CD4-positive, alpha-beta memory T cell (primary cell): ENCODE measurements around the gene NEAT1. TPM values are rescaled to one million over a fixed set of nuclear protein-coding genes. Genes with fewer than 3 reads are reported as not detected.

Source experiments
- CTCF ChIA-PET: fragments of 350-600 bp; sonication (Branson Sonifier 250); formaldehyde crosslinking; loops from one replicate; lab custom pipeline; 2021; ENCODE audit warnings: inconsistent platforms; ENCODE audit not compliant: partially characterized antibody; lab: Charles Lee
- POLR2A ChIA-PET: fragments of 350-600 bp; sonication (Branson Sonifier 250); formaldehyde crosslinking; loops from one replicate; lab custom pipeline; 2021; ENCODE audit not compliant: partially characterized antibody; lab: Charles Lee
- DNase-seq, 5 donors: peaks; one replicate each; pipeline versions ENCODE4 v3.0.0 to v3.0.0-alpha.2; 2020 to 2022; ENCODE audit warnings: mixed read lengths in 1 of 5
- H3K27ac ChIP-seq: one replicate; pipeline ENCODE4 v1.7.0; 2013; ENCODE audit warnings: low read depth, low read length
- H3K27me3 ChIP-seq: 2 replicates; pipeline ENCODE4 v1.7.0; 2013; ENCODE audit warnings: mild to moderate bottlenecking, low read length, moderate library complexity; ENCODE audit not compliant: insufficient read depth
- H3K36me3 ChIP-seq: 2 replicates; pipeline ENCODE4 v1.7.0; 2013; ENCODE audit warnings: mild to moderate bottlenecking, low read length, moderate library complexity; ENCODE audit not compliant: insufficient read depth
- H3K4me1 ChIP-seq: 2 replicates; pipeline ENCODE4 v1.7.0; 2013; ENCODE audit warnings: mild to moderate bottlenecking, low read length, moderate library complexity; ENCODE audit not compliant: insufficient read depth
- H3K4me3 ChIP-seq, 2 donors: one replicate each; pipeline ENCODE4 v1.7.0; 2013; ENCODE audit warnings: low read length in 2 of 2, mild to moderate bottlenecking in 1 of 2
- H3K9me3 ChIP-seq, 2 donors: one replicate each; pipeline ENCODE4 v1.7.0; 2013; ENCODE audit warnings: low read length in 2 of 2, control low read depth in 1 of 2; ENCODE audit not compliant: control insufficient read depth in 1 of 2
- H3K27ac Mint-ChIP-seq, 7 donors: one replicate each; pipeline ENCODE4 v1.8.0; 2020 to 2021; ENCODE audit warnings: mixed read lengths in 7 of 7, mild to moderate bottlenecking in 6 of 7, inconsistent platforms in 3 of 7, moderate library complexity in 3 of 7
- H3K27me3 Mint-ChIP-seq, 2 donors: one replicate each; pipeline ENCODE4 v1.8.0; 2020 to 2021; ENCODE audit warnings: mixed read lengths in 2 of 2
- H3K36me3 Mint-ChIP-seq, 2 donors: one replicate each; pipeline ENCODE4 v1.8.0; 2020 to 2021; ENCODE audit warnings: mixed read lengths in 2 of 2, inconsistent platforms in 1 of 2, mild to moderate bottlenecking in 1 of 2
- H3K4me1 Mint-ChIP-seq, 4 donors: one replicate each; pipeline ENCODE4 v1.8.0; 2020 to 2021; ENCODE audit warnings: mixed read lengths in 4 of 4, mild to moderate bottlenecking in 1 of 4
- H3K4me3 Mint-ChIP-seq, 8 donors: one replicate each; pipeline ENCODE4 v1.8.0; 2020 to 2021; ENCODE audit warnings: mixed read lengths in 8 of 8, mild to moderate bottlenecking in 7 of 8, moderate library complexity in 6 of 8, inconsistent platforms in 3 of 8
- H3K9me3 Mint-ChIP-seq, 8 donors: one replicate each; pipeline ENCODE4 v1.8.0; 2020 to 2021; ENCODE audit warnings: mixed read lengths in 8 of 8, mild to moderate bottlenecking in 5 of 8, inconsistent platforms in 3 of 8, moderate library complexity in 1 of 8
- intact Hi-C: fragments of 100-400 bp; cut with micrococcal nuclease; formaldehyde crosslinking; loops from one replicate; pipeline ENCODE4 v1.15.1; 2023
- polyA plus RNA-seq, 2 donors: library from polyadenylated mRNA; unstranded; fragments of 300-500 nt; fragmentation: Illumina TruSeq; gene quantifications; one replicate each; pipeline ENCODE4 v1.2.3, GENCODE V29; 2021
- total RNA-seq, 2 experiments: library from RNA; stranded (reverse); gene quantifications; one replicate each; pipeline ENCODE4 v1.2.3, GENCODE V29; 2021

NEAT1 gene
- total and polyA plus RNA-seq, 4 experiments from 2014 or later, result 2.3 to 687 (median 344) TPM

DNA sequence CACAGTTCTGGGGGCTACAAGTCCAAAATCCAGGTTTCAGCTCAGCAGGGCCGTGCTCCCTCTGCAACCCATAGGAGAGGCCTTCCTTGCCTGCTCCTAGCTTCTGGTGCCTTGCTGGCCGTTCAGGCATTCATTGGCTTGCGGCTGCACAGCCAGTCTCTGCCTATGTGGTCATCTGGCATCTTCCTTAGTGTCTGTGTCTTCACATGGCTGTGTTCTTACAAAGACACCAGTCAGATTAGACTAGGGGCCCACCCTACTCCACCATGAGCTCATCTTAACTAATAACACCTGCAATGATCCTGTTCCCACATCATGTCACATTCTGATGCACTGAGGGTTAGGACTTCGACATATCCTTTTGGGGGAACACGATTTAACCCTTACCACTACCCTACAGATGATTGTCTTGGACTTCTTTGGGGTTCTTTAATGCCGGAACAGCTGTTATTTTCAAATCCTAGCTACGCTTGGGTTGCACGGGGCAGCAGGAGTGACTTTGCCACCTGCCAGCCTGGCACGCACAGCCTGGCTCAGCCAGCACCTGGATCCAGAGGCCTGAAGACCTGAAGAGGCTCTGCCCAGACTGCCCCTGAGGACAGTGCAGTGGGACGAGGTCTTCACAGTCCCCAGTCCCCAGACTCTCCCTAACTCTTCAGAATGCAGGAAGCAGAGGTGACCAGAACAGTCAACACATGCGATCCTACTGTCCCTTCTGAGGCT, 7.7 kb upstream of the NEAT1 start:
- no peak overlapping the region for H3K4me3 ChIP-seq
- Mint-ChIP-seq H3K9me3 (peaks cover 0 to 1% (median 0%) of the 10 kb centered on the region in 8 donors), H3K27ac (peak overlapping the region in 3 of 7 donors; percentile 16 to 76 (median 23)), H3K27me3 (no peaks in the 10 kb centered on the region), H3K36me3 (peaks cover 0 to 21% of the 10 kb centered on the region in 2 donors), H3K4me1 (peaks cover 23 to 45% (median 31%) of the 10 kb centered on the region in 4 donors), H3K4me3 (peak overlapping the region in 2 of 8 donors; percentile 24 to 67)
- H3K36me3 ChIP-seq, result peaks cover 10% of the 10 kb centered on the region
- POLR2A ChIA-PET, result interaction anchor here (1.2 to 22.2 kb wide), 13 partner anchors 12 to 142 kb away, joined by 3 to 3839 read pairs (median 18); partner anchors contain the start of genes FRMD8, MALAT1, NEAT1 and SCYL1
- DNase-seq, result no peak
- H3K27me3 ChIP-seq, result no peaks in the 10 kb centered on the region
- no peak overlapping the region for H3K27ac ChIP-seq
- CTCF ChIA-PET, result interaction anchor here (1.0 to 12.6 kb wide), 20 partner anchors 8 to 121 kb away, joined by 3 to 192 read pairs (median 10); partner anchors contain the start of genes FRMD8 and MALAT1
- H3K9me3 ChIP-seq, result no peaks in the 10 kb centered on the region
- intact Hi-C loops, result loop anchor here (5.0 kb wide), 1 partner anchor 48 kb away; no protein-coding TSS in a partner anchor
- peaks cover 44% of the 10 kb centered on the region for H3K4me1 ChIP-seq

DNA sequence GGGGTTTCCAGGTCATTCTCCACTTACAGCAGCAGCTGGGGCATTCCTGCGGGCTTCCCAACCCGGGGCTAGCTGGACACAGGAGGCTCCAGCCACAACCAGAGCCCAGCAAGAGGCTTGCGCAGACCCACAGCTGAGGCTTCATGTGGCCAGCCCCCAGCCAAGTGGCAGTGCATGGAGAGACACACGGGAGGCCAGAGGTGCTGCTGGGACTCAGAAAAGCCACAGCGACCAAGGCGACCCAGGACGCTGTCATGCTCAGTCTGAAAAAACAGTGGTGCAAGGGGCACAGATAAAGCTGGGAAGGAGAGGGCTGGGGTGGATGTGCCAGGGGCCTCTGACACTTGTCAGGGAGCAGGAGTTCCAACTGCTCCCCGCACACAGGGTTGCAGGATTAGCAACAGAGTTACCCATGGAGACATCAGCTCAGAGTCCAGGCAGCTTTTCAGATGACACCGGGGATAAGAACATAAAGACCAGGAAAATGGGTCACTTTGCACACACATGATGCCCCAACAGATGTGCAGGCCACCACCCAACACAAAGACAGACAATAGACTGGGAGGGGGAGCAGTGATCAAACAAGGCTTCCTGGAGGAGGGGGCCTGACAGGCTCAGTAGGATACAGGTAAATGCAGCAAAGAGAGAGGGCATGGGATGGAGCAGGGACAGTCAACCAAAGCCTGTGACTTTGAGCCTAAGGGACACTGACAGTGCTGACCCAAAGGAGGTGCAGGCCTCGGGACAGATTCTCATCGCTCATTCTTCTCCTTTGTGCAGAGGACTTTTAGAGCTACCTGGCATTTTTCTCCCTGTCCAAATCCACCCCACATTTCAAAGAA, 6.9 kb upstream of the NEAT1 start:
- Mint-ChIP-seq H3K36me3 (peaks cover 0 to 20% of the 10 kb centered on the region in 2 donors), H3K4me1 (peaks cover 27 to 52% (median 36%) of the 10 kb centered on the region in 4 donors), H3K27ac (peak overlapping the region in 6 of 7 donors; percentile 64 to 100 (median 96)), H3K27me3 (no peaks in the 10 kb centered on the region), H3K9me3 (peaks cover 0 to 1% (median 0%) of the 10 kb centered on the region in 8 donors), H3K4me3 (peak overlapping the region; percentile 92 to 97 (median 95))
- no peaks in the 10 kb centered on the region for H3K27me3 ChIP-seq
- H3K36me3 ChIP-seq, result peaks cover 10% of the 10 kb centered on the region
- ChIA-PET CTCF (interaction anchor here (1.0 to 12.6 kb wide), 27 partner anchors 8 to 120 kb away, joined by 3 to 192 read pairs (median 9); partner anchors contain the start of genes FRMD8, MALAT1 and SLC25A45), POLR2A (interaction anchor here (1.0 to 22.2 kb wide), 19 partner anchors 9 to 161 kb away, joined by 3 to 3839 read pairs (median 7); partner anchors contain the start of genes DPF2, EHBP1L1, FRMD8 and MALAT1)
- H3K4me1 ChIP-seq, result peaks cover 52% of the 10 kb centered on the region
- H3K9me3 ChIP-seq, result no peaks in the 10 kb centered on the region
- H3K4me3 ChIP-seq, result peak overlapping the region in 1 of 2 donors; percentile 95
- H3K27ac ChIP-seq, result peak overlapping the region; percentile 98
- intact Hi-C loops, result loop anchor here (1.0 to 5.0 kb wide), 7 partner anchors 10 to 95 kb away; partner anchors contain the start of gene SLC25A45
- no peak for DNase-seq

DNA sequence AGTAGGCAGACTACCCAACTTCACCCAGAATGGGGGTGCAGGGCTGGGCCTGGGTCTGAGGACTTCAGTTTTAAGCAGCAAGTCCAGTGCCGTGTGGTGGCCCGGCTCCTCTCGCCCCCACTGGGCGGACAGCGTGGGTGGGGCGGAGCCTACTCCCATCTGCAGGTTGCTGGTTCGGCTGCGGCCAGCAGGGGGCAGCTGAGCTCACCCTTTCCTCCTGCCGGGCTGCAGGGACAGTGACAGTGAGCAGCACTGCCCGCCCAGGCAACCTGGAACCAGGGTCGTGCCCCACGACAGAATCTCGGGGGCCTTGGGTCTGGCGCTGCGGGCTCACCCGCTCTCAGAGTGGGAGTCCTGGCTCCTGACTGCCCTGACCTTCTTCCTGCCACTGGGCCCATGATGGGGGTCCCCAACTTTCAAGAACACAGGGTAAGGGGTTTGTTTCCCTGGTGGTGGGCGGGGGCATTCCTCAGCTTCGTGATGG, 6.2 kb upstream of the NEAT1 start:
- peak; percentile 86 to 91 (median 88) for DNase-seq
- Histone ChIP-seq H3K27ac (peak overlapping the region; percentile 98), H3K4me3 (peak overlapping the region; percentile 86 to 95), H3K4me1 (peaks cover 57% of the 10 kb centered on the region), H3K36me3 (peaks cover 10% of the 10 kb centered on the region), H3K27me3 (no peaks in the 10 kb centered on the region), H3K9me3 (no peaks in the 10 kb centered on the region)
- Mint-ChIP-seq H3K9me3 (peaks cover 0 to 1% (median 0%) of the 10 kb centered on the region in 8 donors), H3K4me3 (peak overlapping the region; percentile 92 to 97 (median 95)), H3K27me3 (peaks cover 0 to 2% of the 10 kb centered on the region in 2 donors), H3K27ac (peak overlapping the region; percentile 93 to 100 (median 96)), H3K36me3 (peaks cover 0 to 19% of the 10 kb centered on the region in 2 donors), H3K4me1 (peaks cover 30 to 59% (median 42%) of the 10 kb centered on the region in 4 donors)
- ChIA-PET POLR2A (interaction anchor here (1.0 to 22.2 kb wide), 21 partner anchors 9 to 160 kb away, joined by 3 to 3839 read pairs (median 7); partner anchors contain the start of genes DPF2, EHBP1L1, FRMD8 and MALAT1), CTCF (interaction anchor here (0.8 to 12.6 kb wide), 29 partner anchors 9 to 120 kb away, joined by 3 to 192 read pairs (median 9); partner anchors contain the start of genes FRMD8, MALAT1 and SLC25A45)
- intact Hi-C loops, result loop anchor here (1.0 to 5.0 kb wide), 7 partner anchors 9 to 94 kb away; partner anchors contain the start of gene SLC25A45

DNA sequence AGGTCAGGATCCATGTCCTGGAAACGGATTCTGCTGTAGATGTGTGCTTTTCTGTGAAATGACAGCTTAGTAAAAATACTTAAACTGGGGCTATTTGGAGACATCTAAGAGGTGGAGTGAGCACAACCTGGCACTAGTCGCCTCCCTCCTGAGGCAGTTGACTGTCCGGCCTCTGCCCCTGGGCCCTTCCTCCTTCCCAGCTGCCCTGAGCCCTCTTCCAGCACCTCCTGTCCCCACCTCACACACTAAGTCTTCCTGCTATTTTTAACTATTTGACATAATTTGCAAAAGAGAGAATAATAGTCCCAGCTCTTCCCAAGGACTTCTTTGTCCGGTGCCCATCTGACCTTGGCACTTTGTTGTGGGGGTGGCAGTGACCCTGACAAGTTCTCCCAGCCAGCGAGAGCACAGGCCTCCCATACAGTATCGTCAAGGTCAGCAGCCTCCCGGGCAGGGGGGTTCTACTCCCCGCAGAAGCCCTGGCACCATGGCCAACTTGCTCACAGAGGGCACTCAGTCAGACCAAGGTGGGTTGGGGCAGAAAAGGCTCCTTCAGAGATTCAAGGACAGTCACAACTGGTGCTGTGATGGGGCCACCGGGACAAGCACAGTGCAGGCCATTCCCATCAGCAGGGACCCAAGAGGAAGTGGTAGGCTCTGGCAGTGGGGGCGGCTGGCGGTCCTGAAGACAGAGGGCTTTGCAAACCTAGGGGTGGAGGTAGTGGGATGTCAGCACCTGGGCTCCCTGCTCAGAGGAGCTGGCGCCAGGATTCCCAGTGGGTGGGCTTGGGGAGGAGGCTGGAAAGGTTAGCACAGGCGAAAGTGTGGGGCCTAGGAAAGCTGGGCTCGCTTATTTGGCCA, 5.5 kb upstream of the NEAT1 start:
- H3K27ac Mint-ChIP-seq, result peak overlapping the region; percentile 93 to 100 (median 96)
- peak in 2 of 5 donors; percentile 10 to 29 for DNase-seq
- H3K9me3 ChIP-seq, result no peaks in the 10 kb centered on the region
- no peaks in the 10 kb centered on the region for H3K27me3 ChIP-seq
- H3K4me1 ChIP-seq, result peaks cover 57% of the 10 kb centered on the region
- H3K4me3 Mint-ChIP-seq, result peak overlapping the region; percentile 92 to 97 (median 95)
- intact Hi-C loops, result loop anchor here (1.0 to 5.0 kb wide), 7 partner anchors 8 to 93 kb away; partner anchors contain the start of gene SLC25A45
- CTCF ChIA-PET, result interaction anchor here (0.8 to 12.6 kb wide), 25 partner anchors 8 to 109 kb away, joined by 3 to 192 read pairs (median 10); partner anchors contain the start of genes FRMD8, MALAT1 and SLC25A45
- H3K4me3 ChIP-seq, result peak overlapping the region; percentile 86 to 95
- H3K4me1 Mint-ChIP-seq, result peaks cover 30 to 65% (median 42%) of the 10 kb centered on the region in 4 donors
- H3K36me3 ChIP-seq, result peaks cover 9% of the 10 kb centered on the region
- peaks cover 0 to 20% of the 10 kb centered on the region in 2 donors for H3K36me3 Mint-ChIP-seq
- H3K9me3 Mint-ChIP-seq, result peaks cover 0 to 1% (median 0%) of the 10 kb centered on the region in 8 donors
- H3K27me3 Mint-ChIP-seq, result peaks cover 0 to 2% of the 10 kb centered on the region in 2 donors
- POLR2A ChIA-PET, result interaction anchor here (0.9 to 22.2 kb wide), 22 partner anchors 9 to 160 kb away, joined by 3 to 3839 read pairs (median 6); partner anchors contain the start of genes DPF2, FAM89B, FRMD8 and MALAT1
- H3K27ac ChIP-seq, result peak overlapping the region; percentile 98

DNA sequence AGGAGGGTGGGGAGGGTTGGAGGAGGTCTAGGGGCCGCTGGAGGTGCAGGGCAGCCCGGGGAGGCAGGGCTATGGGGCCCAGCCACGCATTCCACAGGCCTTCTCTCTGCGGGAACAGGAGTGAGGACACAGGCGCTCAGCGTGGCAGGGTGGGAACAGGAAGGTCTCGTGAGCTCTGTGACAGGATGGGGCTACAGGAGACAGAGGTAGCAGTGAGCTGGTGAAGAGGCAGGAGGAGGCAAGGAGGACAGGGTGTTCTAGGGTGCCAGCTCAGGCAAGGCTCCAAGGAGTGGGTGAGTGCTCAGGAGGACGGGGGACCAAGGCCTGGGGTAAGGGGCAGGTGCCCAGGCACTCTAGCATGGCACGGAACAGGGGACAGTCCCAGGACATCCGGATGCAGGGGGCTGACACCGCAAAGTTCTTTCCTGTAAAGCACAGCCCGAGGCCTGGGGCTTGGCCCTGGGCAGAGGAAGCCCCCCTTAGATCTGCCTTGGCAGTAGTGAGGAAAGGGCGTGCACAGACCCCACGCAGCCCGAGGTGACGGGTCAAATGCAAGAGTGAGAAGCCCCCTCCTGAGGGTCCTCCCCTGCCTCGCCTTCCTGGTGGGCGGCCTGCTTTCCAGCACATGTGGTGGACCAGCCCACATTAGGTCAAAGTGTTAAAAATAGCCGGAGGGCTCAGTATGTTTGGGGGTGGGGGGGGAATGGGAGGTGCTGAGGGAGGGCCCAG, 4.7 kb upstream of the NEAT1 start:
- Mint-ChIP-seq H3K9me3 (peaks cover 0 to 7% (median 1%) of the 10 kb centered on the region in 8 donors), H3K4me1 (peaks cover 30 to 71% (median 42%) of the 10 kb centered on the region in 4 donors), H3K4me3 (peak overlapping the region; percentile 92 to 97 (median 95)), H3K27me3 (peaks cover 0 to 4% of the 10 kb centered on the region in 2 donors), H3K27ac (peak overlapping the region; percentile 93 to 100 (median 96)), H3K36me3 (peaks cover 5 to 23% of the 10 kb centered on the region in 2 donors)
- Histone ChIP-seq H3K9me3 (no peaks in the 10 kb centered on the region), H3K4me1 (peaks cover 57% of the 10 kb centered on the region), H3K27me3 (no peaks in the 10 kb centered on the region), H3K4me3 (peak overlapping the region; percentile 86 to 95), H3K27ac (peak overlapping the region; percentile 98), H3K36me3 (peaks cover 4% of the 10 kb centered on the region)
- CTCF ChIA-PET, result interaction anchor here (0.6 to 12.6 kb wide), 15 partner anchors 8 to 91 kb away, joined by 3 to 192 read pairs (median 17); partner anchors contain the start of genes FRMD8, MALAT1 and SLC25A45
- POLR2A ChIA-PET, result interaction anchor here (0.6 to 22.2 kb wide), 20 partner anchors 9 to 159 kb away, joined by 3 to 3839 read pairs (median 7); partner anchors contain the start of genes FAM89B, FRMD8, MALAT1 and NEAT1
- intact Hi-C loops, result loop anchor here (2.0 to 5.0 kb wide), 2 partner anchors 51 to 59 kb away; no protein-coding TSS in a partner anchor
- peak; percentile 32 to 64 (median 42) for DNase-seq
